Upper lobe of right lung (tissue), 1 donor: Measurements from ENCODE around the gene SLC7A9. TPM values are rescaled to one million over a fixed set of nuclear protein-coding genes. Genes with fewer than 3 reads are reported as not detected.
"Not testable (repeated sequence)": the region's sequence is repeated elsewhere in the genome, so short reads cannot be mapped to it uniquely, and the experiment has no call there.

Source experiments
- ATAC-seq: fragments of 200-7000 bp; cut with Tn5 transposase; one replicate; pipeline ENCODE4 v1.9.1; 2020; ENCODE audit warnings: mild to moderate bottlenecking, moderate library complexity
- DNase-seq: peaks from one replicate; pipeline ENCODE4 v3.0.0-alpha.2; 2020
- H3K27ac ChIP-seq: fragments of 200-600 bp; one replicate; pipeline ENCODE4 v1.8.0; 2022
- H3K27me3 ChIP-seq: fragments of 200-600 bp; one replicate; pipeline ENCODE4 v1.8.0; 2022; ENCODE audit warnings: mild to moderate bottlenecking
- H3K36me3 ChIP-seq: fragments of 200-600 bp; one replicate; pipeline ENCODE4 v1.8.0; 2022
- H3K4me1 ChIP-seq: fragments of 200-600 bp; one replicate; pipeline ENCODE4 v1.8.0; 2022
- H3K4me3 ChIP-seq: fragments of 200-600 bp; one replicate; pipeline ENCODE4 v1.8.0; 2022; ENCODE audit warnings: mild to moderate bottlenecking
- H3K9me3 ChIP-seq: fragments of 200-600 bp; one replicate; pipeline ENCODE4 v1.8.0; 2022
- CTCF ChIP-seq: fragments of 200-600 bp; IDR thresholded peaks from one replicate; pipeline ENCODE4 v1.8.0; 2022; ENCODE audit warnings: antibody characterized with exemption
- intact Hi-C: fragments of 100-400 bp; cut with DNase I; formaldehyde crosslinking; loops from one replicate; pipeline ENCODE4 v1.11.0; 2022
- total RNA-seq: library from RNA; stranded (reverse); fragmentation: NEBNext Ultra II Directional; extraction: Animal tissue kit (Norgen Biotek cat#: 25700); gene quantifications from one replicate; pipeline ENCODE4 v1.2.1, GENCODE V29; 2021
- donor health status: DM: no; HTN: yes; CAD: no; lungs with severe emphysema.

The SLC7A9 gene
- total RNA-seq, 1 donor from 2014 or later, result 0.46 TPM

GRCh38 chr19:32852216-32852615 lies 17.4 kb downstream of the SLC7A9 start:
- no peak for TF ChIP-seq CTCF
- Histone ChIP-seq H3K27ac (no peak overlapping the region), H3K27me3 (no peaks in the 10 kb centered on the region), H3K4me1 (no peaks in the 10 kb centered on the region), H3K9me3 (no peaks in the 10 kb centered on the region), H3K4me3 (no peak overlapping the region), H3K36me3 (no peaks in the 10 kb centered on the region)
- DNase-seq (peak; percentile 12), ATAC-seq (no peak)
- intact Hi-C loops, result no loop called here

GRCh38 chr19:32848035-32848434 lies 21.5 kb downstream of the SLC7A9 start:
- H3K36me3 ChIP-seq, intact Hi-C loops, H3K9me3 ChIP-seq, H3K27me3 ChIP-seq, H3K4me3 ChIP-seq, DNase-seq, H3K4me1 ChIP-seq, H3K27ac ChIP-seq, ATAC-seq: not testable (repeated sequence)

- Histone ChIP-seq H3K4me3 (no peak overlapping the region), H3K36me3 (no peaks in the 10 kb centered on the region), H3K9me3 (peaks cover 5% of the 10 kb centered on the region), H3K27ac (no peak overlapping the region), H3K27me3 (no peaks in the 10 kb centered on the region), H3K4me1 (no peaks in the 10 kb centered on the region)
- ATAC-seq (no peak), DNase-seq (no peak)
- TF ChIP-seq CTCF, result no peak
- intact Hi-C loops, result no loop called here
These were observed 25.8 kb downstream of the SLC7A9 start for GRCh38 chr19:32843716-32844245.

GRCh38 chr19:32842061-32842460 lies 27.5 kb downstream of the SLC7A9 start:
- ATAC-seq (no peak), DNase-seq (no peak)
- H3K36me3 ChIP-seq, result no peaks in the 10 kb centered on the region
- no peak overlapping the region for H3K27ac ChIP-seq
- H3K4me1 ChIP-seq, result no peaks in the 10 kb centered on the region
- TF ChIP-seq CTCF, result no peak
- no peaks in the 10 kb centered on the region for H3K27me3 ChIP-seq
- intact Hi-C loops, result no loop called here
- no peak overlapping the region for H3K4me3 ChIP-seq
- peaks cover 5% of the 10 kb centered on the region for H3K9me3 ChIP-seq

- TF ChIP-seq CTCF, result no peak
- Histone ChIP-seq H3K9me3 (peaks cover 5% of the 10 kb centered on the region), H3K4me1 (no peaks in the 10 kb centered on the region), H3K4me3 (no peak overlapping the region), H3K36me3 (no peaks in the 10 kb centered on the region), H3K27ac (no peak overlapping the region), H3K27me3 (no peaks in the 10 kb centered on the region)
- ATAC-seq, result no peak
- intact Hi-C loops, result no loop called here
- no peak for DNase-seq
These were observed 32.0 kb downstream of the SLC7A9 start for GRCh38 chr19:32837531-32837930.

GRCh38 chr19:32833388-32833787 lies 36.2 kb downstream of the SLC7A9 start:
- H3K27ac ChIP-seq, H3K36me3 ChIP-seq, ATAC-seq, H3K27me3 ChIP-seq, H3K9me3 ChIP-seq, H3K4me1 ChIP-seq, intact Hi-C loops, DNase-seq, H3K4me3 ChIP-seq: not testable (repeated sequence)

- H3K27me3 ChIP-seq, H3K36me3 ChIP-seq, H3K27ac ChIP-seq, intact Hi-C loops, DNase-seq, ATAC-seq, H3K9me3 ChIP-seq, H3K4me1 ChIP-seq, H3K4me3 ChIP-seq: not testable (repeated sequence)
These were observed 36.7 kb downstream of the SLC7A9 start for GRCh38 chr19:32832825-32833224.

GRCh38 chr19:32832094-32832493 lies 37.5 kb downstream of the SLC7A9 start:
- ATAC-seq, H3K9me3 ChIP-seq, H3K4me1 ChIP-seq, H3K27me3 ChIP-seq, H3K36me3 ChIP-seq, DNase-seq, intact Hi-C loops, H3K27ac ChIP-seq, H3K4me3 ChIP-seq: not testable (repeated sequence)
